Uterus (tissue), 4 donors: ENCODE results near the gene PRAMEF1. TPM values are rescaled to one million over a fixed set of nuclear protein-coding genes. Genes with fewer than 3 reads are reported as not detected.
"Not testable (repeated sequence)": the region's sequence is repeated elsewhere in the genome, so short reads cannot be mapped to it uniquely, and the experiment has no call there.

Experiments
- DNase-seq, 2 donors: peaks; one replicate each; pipeline ENCODE4 v3.0.0-alpha.2; 2019 to 2020
- H3K27ac ChIP-seq, 2 donors: fragments of 200-600 bp; sonication (generic); 1 replicate in 1 of 2; 2 replicates in 1 of 2; pipeline ENCODE4 v1.5.1; 2016 to 2018
- H3K27me3 ChIP-seq, 2 donors: fragments of 200-600 bp; sonication (generic); one replicate each; pipeline ENCODE4 v1.5.1; 2018 to 2019; ENCODE audit warnings: control low read depth in 1 of 2
- H3K36me3 ChIP-seq, 2 donors: fragments of 200-600 bp; sonication (generic); one replicate each; pipeline ENCODE4 v1.5.1; 2019; ENCODE audit warnings: control low read depth in 1 of 2
- H3K4me1 ChIP-seq, 2 donors: fragments of 200-600 bp; sonication (generic); one replicate each; pipeline ENCODE4 v1.5.1; 2018 to 2019; ENCODE audit warnings: control low read depth in 1 of 2
- H3K4me3 ChIP-seq, 2 donors: fragments of 200-600 bp; sonication (generic); 1 replicate in 1 of 2; 2 replicates in 1 of 2; pipeline ENCODE4 v1.5.1; 2018 to 2019; ENCODE audit warnings: mild to moderate bottlenecking in 1 of 2
- H3K9me3 ChIP-seq, 2 donors: fragments of 200-600 bp; sonication (generic); one replicate each; pipeline ENCODE4 v1.5.1; 2019; ENCODE audit warnings: control low read depth in 1 of 2
- CTCF ChIP-seq, 4 experiments: fragments of 200-600 bp in 2 of 4; fragments of 450-650 bp in 2 of 4; sonication (generic) in 2 of 4; IDR thresholded peaks; one replicate each; pipeline ENCODE4 v1.5.1; 2016 to 2019; ENCODE audit warnings: antibody characterized with exemption in 4 of 4, mild to moderate bottlenecking in 2 of 4, moderate library complexity in 1 of 4
- POLR2A ChIP-seq, 2 donors: fragments of 450-650 bp; IDR thresholded peaks; one replicate each; pipeline ENCODE4 v1.6.1; 2016; ENCODE audit warnings: antibody characterized with exemption in 2 of 2, mild to moderate bottlenecking in 1 of 2, moderate library complexity in 1 of 2
- intact Hi-C: fragments of 100-400 bp; cut with DNase I; formaldehyde crosslinking; loops from one replicate; pipeline ENCODE4 v1.15.1; 2023; ENCODE audit warnings: low total_unique reads
- total RNA-seq, 4 donors: library from RNA; depleted of rRNA in 3 of 4; stranded (reverse); fragments of >200 nt in 3 of 4; gene quantifications; one replicate each; pipeline versions ENCODE4 v1.1.0 to v1.2.4, GENCODE V29; 2014 to 2023
- donor health status: DM: yes; HTN: yes; CAD: no.

Gene PRAMEF1
- total RNA-seq: not detected

- H3K4me1 ChIP-seq, intact Hi-C loops: not testable (repeated sequence)
These were observed at the start of gene PRAMEF1 for GRCh38 chr1:12791097-12791496. PRAMEF1 (plus strand) TSS chr1:12791397; CDS start chr1:12793228, 1,831 bp downstream.

GRCh38 chr1:12741946-12742345 is 49.3 kb upstream of the PRAMEF1 start:
- no peaks in the 10 kb centered on the region for H3K9me3 ChIP-seq
- no peaks in the 10 kb centered on the region for H3K27me3 ChIP-seq
- no peaks in the 10 kb centered on the region for H3K4me1 ChIP-seq
- no peak overlapping the region for H3K27ac ChIP-seq
- intact Hi-C loops: no loop called here
- no peaks in the 10 kb centered on the region for H3K36me3 ChIP-seq
- no peak for TF ChIP-seq CTCF (IDR thresholded peaks at IDR 0.05)
- no peak overlapping the region for H3K4me3 ChIP-seq
- no peak for DNase-seq

More at GRCh38 chr1:12791097-12791496, at the start of gene PRAMEF1:
- not testable (repeated sequence) for H3K9me3 ChIP-seq, DNase-seq, H3K36me3 ChIP-seq, H3K27me3 ChIP-seq, H3K4me3 ChIP-seq, H3K27ac ChIP-seq

- TF ChIP-seq CTCF (IDR thresholded peaks at IDR 0.05) (no peak), POLR2A (IDR thresholded peaks at IDR 0.05) (no peak)
- DNase-seq: no peak
- H3K4me1 ChIP-seq: no peaks in the 10 kb centered on the region
These were observed 45.8 kb upstream of the PRAMEF1 start for GRCh38 chr1:12745126-12745991.

GRCh38 chr1:12745992-12746323 is 45.2 kb upstream of the PRAMEF1 start, which contains the start of gene CFAP107:
CFAP107 (plus strand) TSS chr1:12746200; CDS start chr1:12746431, 231 bp downstream.
- intact Hi-C loops: no loop called here
- no peak for DNase-seq
- no peak within 1 kb of the TSS for H3K4me3 ChIP-seq
- no peak within 1 kb of the TSS for H3K27ac ChIP-seq
- H3K4me1 ChIP-seq: no peaks in the 10 kb centered on the region
- no peaks in the 10 kb centered on the region for H3K36me3 ChIP-seq
- no peaks in the 10 kb centered on the region for H3K27me3 ChIP-seq
- peaks cover 0 to 12% of the 10 kb centered on the region in 2 donors for H3K9me3 ChIP-seq
- TF ChIP-seq POLR2A (IDR thresholded peaks at IDR 0.05) (no peak), CTCF (IDR thresholded peaks at IDR 0.05) (no peak)

More at GRCh38 chr1:12745126-12745991, 45.8 kb upstream of the PRAMEF1 start:
- Histone ChIP-seq H3K4me3 (no peak overlapping the region), H3K9me3 (peaks cover 0 to 12% of the 10 kb centered on the region in 2 donors), H3K27ac (no peak overlapping the region), H3K36me3 (no peaks in the 10 kb centered on the region), H3K27me3 (no peaks in the 10 kb centered on the region)
- intact Hi-C loops: no loop called here

GRCh38 chr1:12748778-12749355 is 42.3 kb upstream of the PRAMEF1 start:
- intact Hi-C loops: no loop called here
- H3K36me3 ChIP-seq: no peaks in the 10 kb centered on the region
- H3K27ac ChIP-seq: no peak overlapping the region
- H3K9me3 ChIP-seq: peaks cover 0 to 12% of the 10 kb centered on the region in 2 donors
- H3K27me3 ChIP-seq: no peaks in the 10 kb centered on the region
- H3K4me1 ChIP-seq: no peaks in the 10 kb centered on the region
- no peak overlapping the region for H3K4me3 ChIP-seq
- no peak for DNase-seq
- TF ChIP-seq CTCF (IDR thresholded peaks at IDR 0.05) (no peak), POLR2A (IDR thresholded peaks at IDR 0.05) (no peak)
